ENCODE results near the gene DEUP1.

The DEUP1 gene

DNA sequence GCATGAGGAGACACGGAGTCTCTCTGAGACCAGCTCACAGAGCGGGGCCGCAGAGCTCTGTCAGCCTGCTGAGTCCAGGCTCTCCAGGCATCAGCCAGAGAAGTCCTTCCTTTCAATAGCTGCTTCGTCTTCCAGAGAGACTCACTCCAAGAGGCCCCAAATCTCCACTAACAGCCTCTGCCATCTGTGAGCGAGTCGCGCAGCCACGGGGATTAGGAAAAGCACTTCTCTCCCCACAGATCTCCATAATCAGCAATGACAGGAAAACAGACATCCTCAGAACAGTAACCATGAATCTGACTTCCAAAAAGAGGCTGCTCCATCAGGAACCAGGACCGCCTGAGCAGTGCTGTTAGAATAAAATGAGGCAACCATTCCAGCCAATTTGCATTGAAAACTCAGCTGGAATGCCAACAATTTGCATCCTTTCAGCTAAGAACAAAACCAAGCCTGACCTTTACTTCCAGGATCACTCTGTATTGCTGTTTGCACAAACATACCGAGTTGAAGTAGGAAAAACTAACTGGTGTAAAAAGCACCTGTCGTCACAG lies 147.2 kb downstream of the DEUP1 start:
- no peak for DNase-seq

DNA sequence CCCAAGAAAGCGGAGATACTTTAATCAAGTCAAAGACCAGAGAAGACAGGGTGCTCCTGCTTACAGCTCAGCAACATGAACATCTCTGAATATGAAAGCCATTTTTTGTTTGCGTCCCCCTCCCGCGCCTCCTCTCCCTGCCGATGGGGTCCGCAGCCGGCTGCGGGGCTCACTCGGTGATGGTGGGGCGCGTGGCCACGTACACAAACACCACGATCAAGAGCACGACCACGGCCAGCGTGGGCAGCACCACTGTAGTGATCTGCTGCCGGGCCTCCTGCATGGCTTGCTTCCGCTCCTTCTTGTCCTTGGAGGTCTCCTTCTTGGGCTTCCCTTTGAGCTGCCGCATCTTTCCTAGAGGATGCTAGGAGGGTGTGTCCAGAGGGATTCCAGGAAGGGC lies 148.3 kb downstream of the DEUP1 start:
- DNase-seq = no peak

DNA sequence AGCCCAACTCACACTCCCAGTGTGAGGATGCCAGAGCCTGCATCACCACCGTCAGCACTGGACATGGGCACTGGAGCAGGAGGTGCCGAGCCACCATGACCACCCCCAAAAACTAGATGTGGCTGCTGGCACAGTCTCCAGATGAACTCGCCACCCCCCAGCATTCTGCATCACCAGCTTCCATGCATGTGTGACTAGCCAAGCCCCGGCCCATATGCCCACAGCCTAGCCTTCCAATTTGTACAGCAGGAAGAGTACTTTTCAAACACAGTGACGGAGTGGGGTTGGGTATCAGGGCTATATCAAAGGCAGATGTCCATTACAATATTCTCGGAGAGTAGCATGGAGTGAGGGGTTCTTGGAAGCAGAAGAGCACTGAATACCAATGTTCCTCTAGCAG lies 149.7 kb downstream of the DEUP1 start:
- no peak for DNase-seq

DNA sequence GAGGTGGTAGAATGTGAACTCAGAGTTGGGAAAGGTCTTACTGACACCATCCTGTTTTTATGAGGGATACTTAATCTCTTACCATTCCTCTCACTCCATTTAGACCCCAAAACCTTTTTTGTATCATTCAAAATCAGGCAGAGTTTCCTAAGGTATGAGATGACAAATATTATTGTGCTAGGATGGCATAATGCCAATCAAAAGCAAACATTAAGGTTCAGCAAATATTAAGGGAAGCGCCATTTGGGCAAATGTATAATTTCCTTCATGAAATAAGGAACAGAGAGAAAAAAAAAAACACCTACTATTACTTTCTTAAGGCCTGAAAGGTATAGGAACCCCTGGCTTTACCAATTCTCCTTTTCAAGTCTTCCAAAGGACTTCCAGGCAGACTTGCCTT lies 150.2 kb downstream of the DEUP1 start:
- no peak for DNase-seq

DNA sequence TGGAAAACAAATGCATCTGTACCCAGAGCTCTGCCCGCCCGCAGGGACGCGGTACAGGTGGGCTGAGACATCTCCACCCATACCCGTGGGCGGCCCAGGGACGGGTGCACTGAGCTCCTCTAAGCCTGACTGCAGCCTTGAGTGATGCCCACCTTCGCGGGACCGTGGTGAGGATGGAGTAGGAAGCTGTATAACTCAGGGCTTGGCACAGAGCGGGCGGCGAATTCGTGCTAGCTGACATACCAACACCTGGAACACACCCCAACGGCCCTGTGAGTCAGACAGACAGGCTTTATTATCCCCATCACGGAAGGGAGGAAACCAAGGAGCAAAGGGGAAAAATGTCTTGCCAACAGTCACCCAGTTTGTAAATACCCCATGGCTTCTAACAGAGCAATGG lies 150.7 kb downstream of the DEUP1 start:
- peak in 8 of 56 donors; percentile 8 to 51 (median 35) for DNase-seq

DNA sequence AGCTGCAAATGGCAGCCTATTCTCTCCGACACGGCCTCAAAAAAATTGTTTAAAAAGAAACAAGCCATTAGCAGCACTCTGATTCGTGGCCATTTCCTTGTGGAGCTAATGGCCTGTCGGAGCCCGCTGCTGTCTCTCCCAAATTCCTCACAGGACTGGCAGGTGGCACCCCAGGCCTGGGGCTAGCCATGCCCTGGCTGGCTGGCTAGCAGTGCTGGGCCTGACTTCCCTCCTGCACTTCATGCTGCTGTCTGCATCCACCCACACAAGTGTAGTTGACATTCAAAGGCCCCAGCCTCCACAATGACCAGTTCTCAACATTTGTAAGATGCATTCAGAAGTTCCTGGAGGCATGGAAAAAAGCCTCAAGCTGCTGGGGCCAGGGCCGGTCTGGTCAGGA lies 151.2 kb downstream of the DEUP1 start:
- DNase-seq = peak in 1 of 56 donors; percentile 2

DNA sequence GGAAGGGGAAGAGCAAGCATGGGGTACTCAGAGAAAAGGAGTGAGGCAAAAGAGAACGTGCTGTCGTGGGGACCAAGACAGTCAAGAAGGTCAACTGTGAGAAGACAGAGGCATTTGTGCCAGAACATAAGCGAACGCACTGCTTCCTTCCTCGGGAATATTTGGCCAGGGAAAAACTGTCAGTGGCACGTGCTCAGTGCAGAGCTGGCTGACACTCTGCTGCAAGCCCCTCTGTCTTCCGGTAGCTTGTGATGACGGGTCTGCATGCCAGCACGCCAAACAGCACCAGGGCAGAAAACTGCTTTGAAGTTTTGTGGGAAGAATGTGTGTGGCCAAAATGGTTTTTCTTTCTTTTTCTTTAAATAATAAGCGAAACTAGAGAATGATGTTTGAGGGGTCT lies 152.0 kb downstream of the DEUP1 start:
- DNase-seq = no peak

DNA sequence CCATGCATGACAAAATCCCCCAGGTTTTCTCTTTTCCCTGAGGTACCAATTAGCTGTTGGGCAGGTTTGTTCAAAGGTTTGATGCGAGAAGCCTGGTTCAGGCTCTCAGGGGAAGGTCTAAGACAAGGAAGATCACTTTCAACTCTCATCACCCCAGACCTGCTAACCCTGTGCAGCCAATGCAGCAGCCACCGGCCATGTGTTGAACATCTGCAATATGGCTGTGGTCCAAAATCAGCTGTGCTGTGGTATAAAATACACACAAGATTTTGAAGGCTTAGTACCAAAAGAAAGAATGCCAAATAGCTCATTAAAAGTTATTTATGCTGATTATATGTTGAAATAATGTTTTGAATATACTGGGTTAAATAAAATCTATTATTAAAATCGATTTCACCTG lies 154.2 kb downstream of the DEUP1 start:
- no peak for DNase-seq

DNA sequence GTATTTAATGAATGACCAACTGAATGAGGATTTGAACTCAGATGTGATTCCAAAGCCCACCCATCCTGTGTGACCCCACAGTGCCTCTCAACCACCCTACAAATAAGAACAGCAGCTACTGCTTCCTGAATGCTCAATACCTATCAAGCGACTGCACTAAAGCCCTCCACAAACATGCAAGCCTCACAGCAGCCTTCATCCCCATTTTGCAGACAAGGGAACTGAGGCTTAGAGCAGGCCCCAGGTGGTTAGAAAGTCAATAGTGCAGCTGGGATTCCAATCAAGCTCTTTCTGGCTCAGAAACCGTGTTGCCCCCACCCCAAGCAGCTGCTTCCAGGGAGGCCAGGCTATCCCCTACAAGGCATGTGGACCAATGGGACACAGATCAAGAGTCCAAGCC lies 155.4 kb downstream of the DEUP1 start:
- no peak for DNase-seq

DNA sequence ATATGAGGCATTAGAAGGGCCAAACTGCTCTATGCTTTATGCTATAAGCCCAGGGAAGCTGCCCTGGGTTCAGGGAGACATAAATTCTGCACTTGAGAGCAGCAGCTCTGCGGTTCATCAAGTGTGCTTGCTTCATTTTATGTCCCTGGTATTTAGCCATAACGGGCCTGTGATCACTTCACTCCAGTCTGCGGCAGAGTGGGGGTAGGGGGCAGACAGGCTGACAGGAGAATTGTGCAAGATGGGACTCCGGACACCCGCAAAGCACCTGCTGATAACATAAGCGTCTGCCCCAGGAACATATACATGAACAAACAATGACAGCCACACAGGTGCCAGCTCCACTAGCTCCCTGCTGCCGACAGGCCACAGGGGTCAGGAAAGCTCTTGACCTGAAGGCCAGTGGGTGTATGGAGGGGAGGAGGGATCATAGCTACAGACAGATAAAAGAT lies 156.5 kb downstream of the DEUP1 start:
- no peak for DNase-seq
